NB4 (cell line): ENCODE results near the gene ASS1.

ENCODE experiments used
- CTCF ChIP-seq: IDR thresholded peaks from one replicate; pipeline ENCODE4 v1.5.1; 2012; ENCODE audit warnings: low read depth, low read length
- MYC ChIP-seq: IDR thresholded peaks from 2 replicates; pipeline ENCODE4 v1.6.1; 2011; ENCODE audit warnings: low read depth, low read length
- POLR2A ChIP-seq: IDR thresholded peaks from 2 replicates; pipeline ENCODE4 v1.6.1; 2011; ENCODE audit warnings: mild to moderate bottlenecking; ENCODE audit not compliant: insufficient read length; ENCODE audit errors: extremely low read depth

GRCh38 chr9:130433947-130434262, 10.9 kb upstream of the ASS1 start:
- TF ChIP-seq CTCF (no peak), MYC (no peak), POLR2A (no peak)
